HG02588 (cell line): ENCODE results near the gene SCRT2.
"Not testable (repeated sequence)": the region's sequence is repeated elsewhere in the genome, so short reads cannot be mapped to it uniquely, and the experiment has no call there.

Experiments used
- ATAC-seq: cut with Tn5 transposase; IDR thresholded peaks from one replicate; pipeline ENCODE4 v1.9.1; 2021; ENCODE audit warnings: mild to moderate bottlenecking, moderate library complexity; ENCODE audit not compliant: unreplicated experiment

SCRT2 gene

DNA sequence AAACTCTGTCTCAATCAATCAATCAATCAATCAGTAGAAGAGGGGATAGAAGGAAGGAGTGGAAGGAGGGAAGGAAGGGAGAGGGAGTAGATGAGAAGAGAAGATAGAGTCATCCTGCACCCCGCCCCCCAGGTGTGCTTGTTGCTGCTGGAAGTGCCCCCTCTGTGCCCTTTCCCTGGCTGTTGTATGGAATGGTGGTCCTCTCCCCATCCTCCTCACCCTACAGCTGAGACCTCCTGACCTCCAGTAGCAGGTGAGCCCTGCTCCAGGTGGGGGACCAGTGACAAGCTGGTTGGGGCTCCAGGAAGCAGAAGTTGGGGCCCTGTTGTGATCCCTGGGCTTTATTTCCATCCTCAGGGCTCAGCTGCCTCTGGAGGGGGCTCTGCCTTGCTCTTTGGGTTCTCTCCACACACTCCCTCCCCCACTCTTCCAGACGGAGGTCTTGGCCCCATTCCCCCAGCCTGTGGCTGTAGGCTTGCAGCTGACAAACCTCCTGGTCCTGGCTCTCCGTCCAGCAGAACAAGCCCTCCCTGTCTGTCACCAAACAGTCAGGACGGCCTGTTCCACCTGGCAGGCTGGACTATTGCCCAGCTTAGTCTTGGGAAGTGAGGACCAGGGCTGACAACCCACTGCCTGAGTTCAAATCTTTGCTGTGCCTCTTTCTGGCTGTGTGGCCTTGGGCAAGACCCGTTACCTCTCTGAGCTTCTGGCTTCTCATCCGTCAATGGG lies 26.0 kb upstream of the SCRT2 start:
- ATAC-seq: no peak

GRCh38 chr20:699811-700338 lies 24.3 kb upstream of the SCRT2 start:
- ATAC-seq: no peak

DNA sequence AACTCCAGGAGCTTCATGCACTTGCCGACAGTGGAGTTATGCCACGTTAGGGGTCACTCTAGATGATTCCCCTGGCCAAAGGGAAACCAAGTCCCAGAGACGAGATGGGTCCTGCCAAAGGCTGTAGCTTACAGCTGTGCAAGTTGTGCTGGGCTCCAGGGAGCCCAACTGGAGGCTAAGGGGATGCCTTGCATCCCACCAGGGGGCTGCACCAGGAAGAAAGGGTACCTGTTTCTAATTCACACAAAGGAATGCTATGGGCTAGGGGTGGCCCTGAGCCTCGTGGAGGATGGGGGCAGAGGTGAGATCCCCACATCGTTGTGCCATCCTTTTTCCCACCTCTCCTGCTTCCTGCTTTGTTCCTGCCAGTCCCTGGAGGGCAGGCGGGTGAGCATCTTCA lies 23.7 kb upstream of the SCRT2 start:
- ATAC-seq: no peak

GRCh38 chr20:698276-698675 lies 22.7 kb upstream of the SCRT2 start:
- no peak for ATAC-seq

DNA sequence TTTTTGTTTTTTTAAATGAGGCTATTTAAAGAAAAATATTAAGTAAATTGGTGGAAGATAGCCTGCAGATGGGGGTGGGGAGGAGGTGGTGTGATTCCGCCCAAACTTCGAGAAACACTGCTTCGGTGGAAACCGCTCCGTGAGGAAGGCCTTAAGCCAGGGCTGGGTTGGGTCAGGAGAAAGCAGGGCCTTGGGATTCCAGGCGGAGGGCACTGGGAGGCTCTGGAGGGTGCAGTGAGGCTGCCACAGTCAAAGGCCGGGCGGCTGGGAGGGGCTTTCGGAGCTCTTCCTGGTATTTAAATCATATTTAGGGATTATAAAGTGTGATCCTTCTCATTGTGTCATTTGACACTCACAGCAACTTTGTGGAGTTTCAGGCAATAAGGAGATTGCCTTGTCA lies 22.2 kb upstream of the SCRT2 start:
- ATAC-seq: no peak

- ATAC-seq: no peak
These were observed 19.7 kb upstream of the SCRT2 start for GRCh38 chr20:695165-695866.

- no peak for ATAC-seq
These were observed 18.9 kb upstream of the SCRT2 start for GRCh38 chr20:694496-694895.

DNA sequence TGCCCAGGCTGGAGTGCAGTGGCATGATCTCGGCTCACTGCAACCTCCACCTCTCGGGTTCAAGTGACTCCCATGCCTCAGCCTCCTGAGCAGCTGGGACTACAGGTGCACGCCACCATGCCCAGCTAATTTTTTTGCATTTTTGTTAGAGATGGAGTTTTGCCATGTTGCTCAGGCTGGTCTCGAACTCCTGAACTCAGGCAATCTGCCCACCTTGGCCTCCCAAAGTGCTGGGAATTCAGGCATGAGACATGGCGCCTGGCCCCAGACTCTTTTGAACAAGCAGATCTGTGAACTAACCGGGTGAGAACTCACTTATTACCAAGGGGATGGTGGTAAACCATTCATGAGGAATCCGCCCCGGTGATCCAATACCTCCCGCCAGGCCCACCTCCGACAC lies 18.2 kb upstream of the SCRT2 start:
- not testable (repeated sequence) for ATAC-seq

DNA sequence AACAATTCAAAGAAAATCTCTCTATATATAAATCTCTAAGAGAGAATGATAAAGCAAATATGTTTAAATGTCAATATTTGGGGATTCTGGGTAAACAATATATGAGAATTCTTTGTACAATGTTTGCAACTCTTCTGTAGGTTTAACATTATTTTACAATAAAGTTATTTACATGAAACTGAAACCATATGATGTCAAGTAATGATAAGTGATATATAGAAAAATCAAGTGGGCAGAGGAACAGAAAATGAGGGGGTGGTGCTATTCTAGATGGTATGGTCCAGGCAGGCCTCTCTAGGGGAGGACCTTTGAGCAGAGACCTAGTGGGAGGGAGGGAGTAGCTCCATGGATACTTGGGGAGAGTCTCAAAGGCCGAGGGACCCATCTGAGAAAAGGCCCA lies 16.4 kb upstream of the SCRT2 start:
- no peak for ATAC-seq

- no peak for ATAC-seq
These were observed 14.3 kb upstream of the SCRT2 start for GRCh38 chr20:689947-690346.

DNA sequence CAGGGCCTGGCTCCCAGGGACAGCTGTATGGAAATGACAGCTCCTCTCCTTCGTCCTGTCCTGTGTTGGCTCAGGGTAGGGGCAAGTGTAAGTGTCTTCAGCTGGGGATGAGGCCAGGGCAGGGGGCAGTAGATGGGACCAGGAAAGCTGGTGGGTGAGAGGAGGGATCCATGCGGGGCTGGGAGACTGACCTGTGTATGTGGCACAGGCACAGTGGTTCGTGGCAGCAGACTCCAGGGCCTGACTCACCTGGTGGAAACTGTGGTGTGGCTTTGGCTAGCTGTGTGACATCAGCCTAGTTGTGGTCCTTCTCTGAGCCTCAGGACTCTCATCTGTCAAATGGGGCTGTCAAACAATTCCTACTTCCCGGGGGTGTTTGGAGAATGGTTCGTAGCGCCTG lies 13.7 kb upstream of the SCRT2 start:
- no peak for ATAC-seq

GRCh38 chr20:688809-689212 lies 13.2 kb upstream of the SCRT2 start:
- ATAC-seq: no peak

DNA sequence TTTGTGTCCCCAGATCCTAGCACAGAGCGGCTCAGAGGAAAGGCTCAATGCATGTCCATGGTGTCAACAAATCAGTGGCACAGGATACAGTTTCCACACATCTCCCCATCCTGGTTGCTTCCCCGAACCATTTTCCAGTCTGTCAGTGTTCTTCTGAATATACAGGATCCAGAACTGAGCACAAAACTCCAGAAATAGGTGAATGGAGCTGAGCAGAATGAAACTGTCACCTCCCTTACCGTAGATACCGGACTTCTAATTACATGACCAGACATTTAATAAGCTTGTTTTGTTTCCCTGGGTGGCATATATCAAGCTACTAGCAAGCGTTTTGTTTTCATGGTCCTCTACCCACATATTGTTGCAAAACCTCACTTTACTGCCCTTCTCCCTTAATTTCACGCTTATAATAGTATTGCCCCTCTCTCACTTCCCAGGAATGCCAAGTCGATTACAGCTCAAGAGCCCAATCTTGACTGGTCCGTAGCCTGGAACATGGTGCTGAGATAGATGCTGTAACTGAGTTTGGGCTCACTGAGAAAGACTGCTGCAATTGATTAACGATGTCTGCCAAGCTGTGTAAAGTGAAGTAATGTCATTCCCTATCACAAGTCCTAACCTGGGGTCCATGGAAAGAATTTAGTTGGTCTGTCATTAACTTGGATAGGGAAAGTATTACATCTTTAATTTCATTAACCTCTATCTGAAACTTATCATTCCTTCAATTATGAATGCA lies 12.0 kb upstream of the SCRT2 start:
- no peak for ATAC-seq

GRCh38 chr20:684676-685319 lies 9.2 kb upstream of the SCRT2 start:
- no peak for ATAC-seq

GRCh38 chr20:682123-682522 lies 6.5 kb upstream of the SCRT2 start:
- no peak for ATAC-seq

- no peak for ATAC-seq
These were observed 5.1 kb upstream of the SCRT2 start for GRCh38 chr20:680638-681187.

- ATAC-seq: no peak
These were observed 2.4 kb upstream of the SCRT2 start for GRCh38 chr20:677957-678356.

GRCh38 chr20:676967-677366 lies 1.4 kb upstream of the SCRT2 start:
- ATAC-seq: no peak

GRCh38 chr20:676315-676937 lies 824 bp upstream of the SCRT2 start:
- ATAC-seq: no peak

- no peak for ATAC-seq
These were observed 559 bp downstream of the SCRT2 start for GRCh38 chr20:675033-675452.
